C4-2B (cell line): Measurements from ENCODE around the gene TSEN15.

ENCODE experiments used
- ZFX ChIP-seq: fragments of 450-650 bp; IDR thresholded peaks from 2 replicates; pipeline ENCODE4 v1.6.1; 2017
- TF ChIP-seq, protein P1 (sequence below): fragments of 450-650 bp; conservative IDR thresholded peaks from 2 replicates; pipeline ENCODE4 v1.5.1; 2017; ENCODE audit warnings: mild to moderate bottlenecking

DNA sequence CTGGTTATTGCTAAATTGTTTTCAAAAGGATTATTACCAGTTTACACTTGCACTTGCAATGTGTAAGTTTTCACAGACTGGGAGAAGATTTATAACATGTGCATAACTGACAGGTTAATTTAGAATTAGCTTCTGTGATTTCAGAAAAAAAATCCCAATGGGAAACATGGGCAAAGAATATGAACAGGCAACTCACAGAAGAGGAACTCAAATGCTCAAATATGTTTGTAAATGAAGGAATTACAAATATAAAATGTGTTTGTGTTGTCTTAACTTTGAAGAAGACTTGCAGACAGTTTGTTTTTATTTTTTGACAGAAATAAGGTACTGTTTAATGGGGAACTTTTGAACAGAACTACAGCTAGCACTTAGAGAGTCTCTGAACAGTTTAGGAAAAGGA, 8.4 kb downstream of the TSEN15 start:
- TF ChIP-seq, protein P1, sequence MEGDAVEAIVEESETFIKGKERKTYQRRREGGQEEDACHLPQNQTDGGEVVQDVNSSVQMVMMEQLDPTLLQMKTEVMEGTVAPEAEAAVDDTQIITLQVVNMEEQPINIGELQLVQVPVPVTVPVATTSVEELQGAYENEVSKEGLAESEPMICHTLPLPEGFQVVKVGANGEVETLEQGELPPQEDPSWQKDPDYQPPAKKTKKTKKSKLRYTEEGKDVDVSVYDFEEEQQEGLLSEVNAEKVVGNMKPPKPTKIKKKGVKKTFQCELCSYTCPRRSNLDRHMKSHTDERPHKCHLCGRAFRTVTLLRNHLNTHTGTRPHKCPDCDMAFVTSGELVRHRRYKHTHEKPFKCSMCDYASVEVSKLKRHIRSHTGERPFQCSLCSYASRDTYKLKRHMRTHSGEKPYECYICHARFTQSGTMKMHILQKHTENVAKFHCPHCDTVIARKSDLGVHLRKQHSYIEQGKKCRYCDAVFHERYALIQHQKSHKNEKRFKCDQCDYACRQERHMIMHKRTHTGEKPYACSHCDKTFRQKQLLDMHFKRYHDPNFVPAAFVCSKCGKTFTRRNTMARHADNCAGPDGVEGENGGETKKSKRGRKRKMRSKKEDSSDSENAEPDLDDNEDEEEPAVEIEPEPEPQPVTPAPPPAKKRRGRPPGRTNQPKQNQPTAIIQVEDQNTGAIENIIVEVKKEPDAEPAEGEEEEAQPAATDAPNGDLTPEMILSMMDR = no peak
- no peak for TF ChIP-seq ZFX
